Neural progenitor cell (in vitro differentiated cells): ENCODE results near the gene CDH26. TPM values are rescaled to one million over a fixed set of nuclear protein-coding genes. Genes with fewer than 3 reads are reported as not detected.
A peak's percentile ranks its signal among the peaks of the same experiment; 100 is the strongest.

Experiments used
- DNase-seq: peaks from one replicate; pipeline ENCODE4 v3.0.0-alpha.2; 2016; ENCODE audit warnings: low spot score
- H2AFZ ChIP-seq: fragments of 200-600 bp; sonication (generic); replicated peaks from 2 replicates; pipeline ENCODE4 v1.6.1; 2016; ENCODE audit warnings: antibody characterized with exemption
- H3F3A ChIP-seq: fragments of 200-600 bp; sonication (generic); 2 replicates; pipeline ENCODE4 v1.6.1; 2016; ENCODE audit warnings: antibody characterized with exemption, low read depth
- H3K27ac ChIP-seq: fragments of 200-600 bp; sonication (generic); 2 replicates; pipeline ENCODE4 v1.5.1; 2016; ENCODE audit warnings: mild to moderate bottlenecking
- H3K27me3 ChIP-seq: fragments of 200-600 bp; sonication (generic); 2 replicates; pipeline ENCODE4 v1.6.1; 2016; ENCODE audit warnings: mild to moderate bottlenecking, moderate library complexity
- H3K36me3 ChIP-seq: fragments of 200-600 bp; sonication (generic); 2 replicates; pipeline ENCODE4 v1.5.1; 2016
- H3K4me1 ChIP-seq: fragments of 200-600 bp; sonication (generic); 2 replicates; pipeline ENCODE4 v1.6.1; 2016; ENCODE audit warnings: mixed run types
- H3K4me2 ChIP-seq: fragments of 200-600 bp; sonication (generic); 2 replicates; pipeline ENCODE4 v1.6.1; 2016
- H3K4me3 ChIP-seq: fragments of 200-600 bp; sonication (generic); 2 replicates; pipeline ENCODE4 v1.5.1; 2016
- H3K79me2 ChIP-seq: fragments of 200-600 bp; sonication (generic); 2 replicates; pipeline ENCODE4 v1.6.1; 2016; ENCODE audit warnings: low read depth
- H3K9ac ChIP-seq: fragments of 200-600 bp; sonication (generic); 2 replicates; pipeline ENCODE4 v1.6.1; 2016
- H3K9me3 ChIP-seq: fragments of 200-600 bp; sonication (generic); 2 replicates; pipeline ENCODE4 v1.5.1; 2016; ENCODE audit warnings: low read depth
- H4K20me1 ChIP-seq: fragments of 200-600 bp; sonication (generic); 2 replicates; pipeline ENCODE4 v1.6.1; 2016; ENCODE audit warnings: low read depth
- H3K27ac Mint-ChIP-seq: 3 replicates; pipeline ENCODE4 v1.8.0; 2021; ENCODE audit warnings: mixed read lengths
- H3K27me3 Mint-ChIP-seq: 2 replicates; pipeline ENCODE4 v1.8.0; 2022; ENCODE audit warnings: low read depth, mild to moderate bottlenecking, inconsistent platforms, moderate library complexity, mixed read lengths; ENCODE audit not compliant: insufficient read depth
- H3K36me3 Mint-ChIP-seq: 3 replicates; pipeline ENCODE4 v1.8.0; 2021; ENCODE audit warnings: mixed read lengths
- H3K4me1 Mint-ChIP-seq: 3 replicates; pipeline ENCODE4 v1.8.0; 2021; ENCODE audit warnings: mixed read lengths
- H3K4me3 Mint-ChIP-seq: 3 replicates; pipeline ENCODE4 v1.8.0; 2021; ENCODE audit warnings: mild to moderate bottlenecking, moderate library complexity, mixed read lengths
- H3K9me3 Mint-ChIP-seq: 3 replicates; pipeline ENCODE4 v1.8.0; 2020; ENCODE audit warnings: mixed read lengths
- CTCF ChIP-seq: fragments of 200-600 bp; sonication (generic); IDR thresholded peaks from 2 replicates; pipeline ENCODE4 v1.5.1; 2017; ENCODE audit warnings: antibody characterized with exemption, mild to moderate bottlenecking
- EZH2 ChIP-seq: fragments of 200-600 bp; sonication (generic); IDR thresholded peaks from 2 replicates; pipeline ENCODE4 v1.6.1; 2017; ENCODE audit warnings: antibody characterized with exemption, mild to moderate bottlenecking, moderate library complexity
- EZH2phosphoT487 ChIP-seq: fragments of 200-600 bp; sonication (generic); IDR thresholded peaks from 2 replicates; pipeline ENCODE4 v1.6.1; 2017; ENCODE audit warnings: antibody characterized with exemption
- total RNA-seq: library from RNA; depleted of rRNA; stranded (reverse); fragments of >200 nt; gene quantifications from 2 replicates; pipeline ENCODE4 v1.2.3, GENCODE V29; 2015; ENCODE audit warnings: low replicate concordance

CDH26 gene
- total RNA-seq, 1 donor from 2014 or later: not detected

GRCh38 chr20:59948212-59948611 is 10.0 kb upstream of the CDH26 start:
- TF ChIP-seq CTCF (no peak), EZH2phosphoT487 (no peak), EZH2 (no peak)
- H3K79me2 ChIP-seq: no peaks in the 10 kb centered on the region
- H3F3A ChIP-seq: no peaks in the 10 kb centered on the region
- no peaks in the 10 kb centered on the region for H4K20me1 ChIP-seq
- Mint-ChIP-seq H3K9me3 (no peaks in the 10 kb centered on the region), H3K27ac (no peak overlapping the region), H3K4me1 (peaks cover 23% of the 10 kb centered on the region), H3K27me3 (no peaks in the 10 kb centered on the region), H3K4me3 (no peak overlapping the region), H3K36me3 (peaks cover 6% of the 10 kb centered on the region)
- H3K9ac ChIP-seq: no peak overlapping the region
- no peak overlapping the region for H3K4me3 ChIP-seq
- H3K36me3 ChIP-seq: no peaks in the 10 kb centered on the region
- H3K9me3 ChIP-seq: no peaks in the 10 kb centered on the region
- DNase-seq: no peak
- H3K4me2 ChIP-seq: no peak overlapping the region
- H3K27ac ChIP-seq: no peak overlapping the region
- peaks cover 10% of the 10 kb centered on the region for H3K4me1 ChIP-seq
- no peak overlapping the region for H2AFZ ChIP-seq
- no peaks in the 10 kb centered on the region for H3K27me3 ChIP-seq

- H3K27me3 Mint-ChIP-seq: no peaks in the 10 kb centered on the region
- Histone ChIP-seq H4K20me1 (no peaks in the 10 kb centered on the region), H3F3A (no peaks in the 10 kb centered on the region), H3K4me3 (no peak overlapping the region), H3K4me2 (no peak overlapping the region), H3K9me3 (no peaks in the 10 kb centered on the region), H3K27ac (no peak overlapping the region), H3K4me1 (peaks cover 10% of the 10 kb centered on the region), H3K36me3 (no peaks in the 10 kb centered on the region), H3K27me3 (no peaks in the 10 kb centered on the region), H3K79me2 (no peaks in the 10 kb centered on the region), H2AFZ (no peak overlapping the region), H3K9ac (no peak overlapping the region)
- no peaks in the 10 kb centered on the region for H3K9me3 Mint-ChIP-seq
- peaks cover 6% of the 10 kb centered on the region for H3K36me3 Mint-ChIP-seq
- H3K4me1 Mint-ChIP-seq: peaks cover 20% of the 10 kb centered on the region
- no peak overlapping the region for H3K4me3 Mint-ChIP-seq
- no peak overlapping the region for H3K27ac Mint-ChIP-seq
- TF ChIP-seq EZH2phosphoT487: no peak
- TF ChIP-seq CTCF: peak; percentile 74
- DNase-seq: peak; percentile 62
These were observed 9.1 kb upstream of the CDH26 start for GRCh38 chr20:59948828-59949720.

DNA sequence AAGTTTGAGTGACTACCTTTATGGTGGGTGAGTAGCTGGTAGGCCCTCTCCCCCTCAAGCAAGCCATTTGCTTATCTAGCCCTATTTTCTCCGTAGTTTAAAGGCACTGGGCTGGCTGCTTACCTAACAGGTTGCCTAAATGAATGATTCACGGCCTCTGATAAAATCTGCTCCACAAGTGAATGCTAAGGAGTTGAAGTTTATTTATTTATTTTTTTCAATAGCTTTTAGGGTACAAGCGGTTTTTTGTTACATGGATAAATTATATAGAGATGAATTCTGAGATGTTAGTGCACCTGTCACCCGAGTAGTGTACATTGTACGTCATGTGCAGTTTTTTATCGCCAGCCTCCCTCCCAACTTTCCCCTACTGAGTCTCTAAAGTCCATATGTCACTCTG is 8.3 kb upstream of the CDH26 start:
- Histone ChIP-seq H2AFZ (no peak overlapping the region), H3K79me2 (no peaks in the 10 kb centered on the region)
- TF ChIP-seq EZH2phosphoT487: no peak
- no peak for TF ChIP-seq CTCF
- no peak for TF ChIP-seq EZH2

More for the DNA sequence above, 8.3 kb upstream of the CDH26 start:
- Histone ChIP-seq H4K20me1 (no peaks in the 10 kb centered on the region), H3K36me3 (no peaks in the 10 kb centered on the region), H3K27ac (no peak overlapping the region), H3K4me2 (no peak overlapping the region), H3K27me3 (no peaks in the 10 kb centered on the region), H3K9ac (no peak overlapping the region), H3K4me3 (no peak overlapping the region), H3F3A (no peaks in the 10 kb centered on the region), H3K4me1 (peaks cover 10% of the 10 kb centered on the region), H3K9me3 (no peaks in the 10 kb centered on the region)
- DNase-seq: no peak
- no peaks in the 10 kb centered on the region for H3K9me3 Mint-ChIP-seq
- no peaks in the 10 kb centered on the region for H3K36me3 Mint-ChIP-seq
- peaks cover 14% of the 10 kb centered on the region for H3K4me1 Mint-ChIP-seq
- no peak overlapping the region for H3K27ac Mint-ChIP-seq
- no peaks in the 10 kb centered on the region for H3K27me3 Mint-ChIP-seq
- no peak overlapping the region for H3K4me3 Mint-ChIP-seq
